Cerebellar cortex (tissue), 1 donor: ENCODE results near the gene TTC16.
A peak's percentile ranks its signal among the peaks of the same experiment; 100 is the strongest.

Source experiments
- DNase-seq: peaks from one replicate; pipeline ENCODE4 v3.0.0-alpha.2; 2015; ENCODE audit warnings: low spot score

Gene TTC16

DNA sequence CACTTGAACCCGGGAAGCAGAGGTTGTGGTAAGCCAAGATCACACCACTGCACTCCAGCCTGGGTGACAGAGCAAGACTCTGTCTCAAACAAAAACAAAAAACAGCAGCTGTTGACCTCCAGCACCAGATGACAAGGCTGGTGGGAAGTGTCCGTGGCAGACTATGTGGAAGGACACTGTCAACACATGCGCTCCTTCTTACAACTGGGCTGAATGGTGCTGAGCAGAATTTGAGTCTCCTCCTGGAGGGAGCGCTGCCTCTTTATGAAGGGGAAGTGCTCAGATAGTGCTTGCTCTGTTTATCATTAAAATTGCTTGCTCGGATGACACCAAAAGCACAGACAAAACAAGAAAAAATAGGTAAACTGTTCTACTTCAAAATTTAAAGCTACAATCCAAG, 18.3 kb upstream of the TTC16 start:
- no peak for DNase-seq

DNA sequence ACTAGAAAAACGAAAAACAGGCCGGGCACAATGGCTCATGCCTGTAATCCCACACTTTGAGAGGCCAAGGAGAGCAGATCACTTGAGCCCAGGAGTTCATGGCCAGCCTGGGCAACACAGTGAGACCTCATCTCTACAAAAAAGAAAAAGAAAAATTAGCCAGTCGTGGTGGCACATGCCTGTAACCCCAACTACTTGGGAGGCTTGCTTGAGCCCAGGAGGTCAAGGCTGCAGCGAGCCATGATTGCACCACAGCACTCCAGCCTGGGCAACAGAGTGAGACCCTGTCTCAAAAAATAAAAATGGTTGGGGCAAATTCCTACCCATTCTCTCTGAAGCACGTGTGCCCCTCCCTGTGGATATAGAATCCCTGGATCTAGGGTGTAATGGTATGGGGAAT, 17.5 kb upstream of the TTC16 start:
- DNase-seq = no peak

DNA sequence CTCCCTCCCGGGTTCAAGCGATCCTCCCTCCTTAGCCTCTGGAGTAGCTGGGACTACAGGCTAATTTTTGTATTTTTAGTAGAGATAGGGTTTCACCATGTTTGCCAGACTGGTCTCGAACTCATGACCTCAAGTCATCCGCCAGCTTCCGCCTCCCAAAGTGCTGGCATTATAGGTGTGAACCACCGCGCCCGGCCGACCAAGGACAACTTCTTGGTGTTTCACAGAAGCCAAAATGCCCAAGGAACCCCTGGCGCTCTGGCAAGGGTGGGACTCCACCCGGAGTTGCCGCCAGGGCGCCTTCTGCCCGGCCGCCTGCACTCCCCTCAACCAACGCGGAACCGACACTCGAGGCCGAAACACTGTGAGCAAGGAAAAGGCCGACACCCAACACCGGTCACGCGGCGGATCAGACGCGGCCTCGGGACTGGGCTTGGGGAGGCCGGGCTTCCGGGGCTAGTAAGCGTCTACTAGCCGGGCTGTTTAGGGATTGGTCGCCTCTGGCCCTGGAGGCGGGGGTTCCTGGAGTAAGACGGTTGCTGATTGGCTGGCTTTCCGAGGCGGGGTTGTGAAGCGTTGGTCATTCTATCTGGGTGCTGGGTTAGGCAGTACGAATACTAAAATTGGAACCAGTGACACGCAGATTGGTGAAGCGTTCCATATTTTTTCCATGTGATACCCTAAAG, 16.8 kb upstream of the TTC16 start:
- peak; percentile 99 for DNase-seq

DNA sequence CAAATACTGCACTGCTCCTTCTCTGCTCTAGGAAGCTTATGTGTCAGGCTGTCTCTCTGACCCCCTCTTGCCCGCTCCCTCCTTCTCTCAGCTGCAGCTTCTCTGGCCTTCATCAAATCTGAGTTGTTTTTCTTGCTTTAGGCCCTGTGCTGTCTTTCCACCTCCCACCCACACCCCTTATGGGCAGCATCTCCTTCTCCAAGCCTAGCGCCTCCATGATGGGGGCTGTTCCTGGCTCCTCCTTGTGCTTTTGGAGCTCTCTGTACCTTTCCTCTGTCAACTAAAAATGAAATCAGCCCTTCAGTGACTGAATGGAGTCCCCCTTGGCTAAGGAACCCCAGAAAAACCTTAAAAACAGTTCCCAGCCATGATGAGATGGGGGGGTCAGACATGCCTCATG, 15.7 kb upstream of the TTC16 start:
- DNase-seq = no peak

DNA sequence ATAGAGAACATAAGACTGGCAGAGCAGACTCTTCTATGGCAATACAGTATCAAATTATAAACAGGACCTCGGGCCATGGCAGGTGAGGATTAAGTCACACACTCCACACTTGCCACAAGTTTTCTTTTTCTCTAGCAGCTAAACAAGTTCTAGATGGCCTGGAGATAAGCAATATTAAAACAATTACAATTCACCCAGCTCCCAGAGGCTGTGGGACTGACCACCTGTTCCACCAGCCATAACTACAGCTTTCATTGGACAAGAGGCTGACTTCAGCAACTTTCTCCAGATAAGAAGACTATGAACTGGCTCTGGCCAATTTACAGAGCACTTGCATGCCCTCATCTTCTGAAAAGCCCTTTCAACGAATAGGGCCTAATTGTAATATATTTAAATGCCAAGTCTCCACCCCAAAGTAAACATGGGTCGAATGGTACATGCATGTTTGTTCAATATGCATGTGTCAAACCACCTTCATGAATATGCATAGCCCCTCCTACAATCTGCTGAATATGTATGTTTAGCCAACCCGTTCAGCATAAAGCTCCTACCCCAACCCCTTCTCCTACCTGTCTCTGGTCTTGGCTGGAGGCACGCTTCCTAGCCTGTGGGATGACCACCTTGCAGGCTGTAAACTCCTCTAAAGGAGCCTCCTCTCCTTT, 15.2 kb upstream of the TTC16 start:
- no peak for DNase-seq

DNA sequence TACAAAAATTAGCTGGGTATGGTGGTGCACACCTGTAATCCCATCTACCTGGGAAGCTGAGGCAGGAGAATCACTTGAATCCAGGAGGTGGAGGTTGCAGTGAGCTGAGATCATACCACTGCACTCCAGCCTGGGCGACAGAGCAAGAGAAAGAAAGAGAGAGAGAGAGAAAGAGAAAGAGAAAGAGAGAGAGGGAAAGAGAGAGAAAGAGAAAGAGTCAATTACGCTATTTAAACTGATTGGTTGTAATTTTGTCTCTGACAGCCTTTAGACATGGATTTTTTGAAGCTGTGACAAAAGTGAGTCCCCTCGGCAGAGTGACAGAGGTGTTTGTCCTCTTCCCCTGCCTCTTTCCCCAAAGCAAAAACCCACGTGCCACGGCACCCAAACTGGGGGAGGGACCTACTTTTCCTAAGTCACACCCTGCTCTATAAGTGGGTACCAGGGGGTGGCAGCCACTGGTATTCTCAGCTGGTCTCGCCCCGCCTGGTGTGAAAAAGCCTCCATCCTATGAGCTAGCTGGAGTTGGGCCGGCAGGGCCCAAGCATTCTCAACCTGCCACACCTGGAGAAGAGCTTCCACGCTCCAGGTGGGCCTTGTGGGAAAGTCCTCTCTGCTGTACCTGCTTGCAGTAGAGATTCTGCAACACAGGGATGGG, 12.5 kb upstream of the TTC16 start:
- DNase-seq = no peak

- DNase-seq = no peak
Measured at GRCh38 chr9:127705577-127706379, 10.1 kb upstream of the TTC16 start.

GRCh38 chr9:127706836-127707241, 9.0 kb upstream of the TTC16 start, which contains the start of gene CFAP157:
Gene CFAP157, plus strand, starts transcription at chr9:127706988. Its CDS starts 44 bp downstream, at chr9:127707032.
- DNase-seq = no peak

- no peak for DNase-seq
Measured at GRCh38 chr9:127707766-127708165, 8.1 kb upstream of the TTC16 start.

DNA sequence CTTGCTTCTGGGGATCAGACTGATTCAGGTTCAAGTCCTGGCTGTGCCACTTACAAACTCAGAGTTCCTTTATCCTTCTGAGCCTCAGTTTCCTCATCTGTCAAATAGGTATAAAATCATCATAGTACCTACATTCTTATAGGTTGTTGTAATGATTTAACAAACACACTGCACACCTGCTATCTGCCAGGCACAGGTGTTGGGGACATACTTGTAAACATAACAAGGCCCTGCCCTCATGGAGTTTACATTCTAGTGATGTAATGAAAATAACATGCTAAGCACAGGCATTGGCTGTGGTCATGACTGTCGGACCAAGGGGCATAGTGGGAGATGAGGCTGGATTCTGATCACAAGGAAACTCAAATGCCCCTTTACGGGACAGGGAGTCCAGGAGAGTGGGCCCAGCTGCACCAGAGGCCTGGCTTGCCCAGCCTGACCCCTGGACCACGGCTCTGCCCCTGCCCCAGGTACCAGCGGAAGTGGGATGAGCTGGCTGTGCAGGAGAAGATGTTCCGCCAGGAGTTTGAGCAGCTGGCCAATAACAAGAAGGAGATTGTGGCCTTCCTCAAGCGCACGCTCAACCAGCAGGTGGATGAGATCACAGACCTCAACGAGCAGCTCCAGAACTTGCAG, 6.8 kb upstream of the TTC16 start:
- no peak for DNase-seq

DNA sequence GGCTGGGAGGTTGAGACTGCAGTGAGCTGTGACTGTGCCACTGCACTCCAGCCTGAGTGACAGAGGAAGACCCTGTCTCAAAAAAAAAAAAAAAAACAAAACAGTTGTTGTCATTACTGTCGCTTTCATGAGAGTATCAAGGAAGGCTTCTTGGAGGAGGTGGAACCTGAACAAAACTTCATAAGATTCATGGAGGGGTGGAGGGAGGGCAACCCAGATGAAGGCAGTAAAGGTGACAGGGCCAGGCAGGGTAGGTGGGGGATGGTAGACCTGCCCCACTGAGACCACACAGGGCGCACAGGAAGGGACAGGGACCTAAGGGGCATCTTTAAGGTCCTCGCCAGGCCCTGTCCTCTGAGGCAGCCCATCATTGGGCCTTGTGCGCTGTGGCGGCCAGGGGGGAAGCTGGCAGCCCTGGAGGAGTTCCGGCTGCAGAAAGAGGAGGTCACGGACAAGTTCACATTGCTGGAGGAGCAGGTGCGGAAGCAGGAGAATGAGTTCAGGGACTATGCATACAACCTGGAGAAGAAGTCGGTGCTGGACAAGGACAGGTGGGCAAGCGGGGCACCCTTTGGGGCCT, 5.6 kb upstream of the TTC16 start:
- no peak for DNase-seq

GRCh38 chr9:127711226-127711701, 4.6 kb upstream of the TTC16 start:
- no peak for DNase-seq

DNA sequence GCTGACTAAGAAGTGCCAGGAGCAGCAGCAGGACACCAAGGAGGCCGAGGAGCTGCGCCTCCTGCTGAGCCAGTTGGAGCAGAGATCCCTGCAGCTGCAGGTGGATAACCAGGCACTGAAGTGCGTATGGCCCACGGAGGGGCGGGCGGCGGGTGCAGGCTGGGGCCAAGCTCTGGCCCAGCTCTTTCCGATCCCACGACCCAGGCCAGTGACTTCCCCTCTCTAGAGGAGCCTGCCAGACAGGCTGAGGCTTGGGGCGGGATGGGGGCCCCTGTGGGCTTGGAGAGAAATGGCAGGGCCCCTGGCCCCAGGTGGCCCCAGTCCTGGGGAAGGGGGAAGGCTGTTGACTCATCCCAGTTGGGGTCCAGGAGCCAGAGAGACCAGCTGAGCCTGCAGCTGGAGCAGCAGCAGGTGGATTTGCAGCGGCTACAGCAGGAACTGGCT, 4.0 kb upstream of the TTC16 start:
- DNase-seq = no peak

- no peak for DNase-seq
Measured at GRCh38 chr9:127712371-127712770, 3.5 kb upstream of the TTC16 start.

- DNase-seq = no peak
Measured at GRCh38 chr9:127712867-127713266, 3.0 kb upstream of the TTC16 start.

GRCh38 chr9:127714020-127714750, 1.7 kb upstream of the TTC16 start:
- DNase-seq = no peak

DNA sequence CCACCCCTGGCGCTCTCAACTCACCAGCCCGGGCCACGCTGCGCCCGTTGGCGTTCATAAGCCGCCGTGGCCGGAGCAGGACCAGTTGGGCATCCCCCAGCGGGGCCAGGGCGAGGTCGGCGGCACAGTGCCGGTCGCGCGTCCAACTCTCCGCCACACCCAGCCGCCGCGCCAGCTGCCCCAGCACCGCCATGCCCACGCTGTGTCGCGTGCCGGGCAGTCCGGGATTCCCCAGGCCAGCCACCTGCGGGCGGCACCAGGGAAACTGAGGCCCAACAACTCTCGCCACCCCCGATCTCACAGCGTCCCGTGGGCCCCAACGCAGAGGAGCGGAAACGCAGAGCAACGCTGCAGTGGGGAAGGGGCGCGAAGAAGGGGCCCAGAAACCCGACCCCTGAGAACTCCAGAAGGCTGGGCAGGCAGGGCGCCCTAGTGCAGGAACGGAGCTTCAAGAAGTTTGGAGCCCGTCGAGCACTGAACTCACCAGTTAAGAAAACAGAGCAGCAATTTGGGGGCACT, 869 bp upstream of the TTC16 start:
- no peak for DNase-seq

DNA sequence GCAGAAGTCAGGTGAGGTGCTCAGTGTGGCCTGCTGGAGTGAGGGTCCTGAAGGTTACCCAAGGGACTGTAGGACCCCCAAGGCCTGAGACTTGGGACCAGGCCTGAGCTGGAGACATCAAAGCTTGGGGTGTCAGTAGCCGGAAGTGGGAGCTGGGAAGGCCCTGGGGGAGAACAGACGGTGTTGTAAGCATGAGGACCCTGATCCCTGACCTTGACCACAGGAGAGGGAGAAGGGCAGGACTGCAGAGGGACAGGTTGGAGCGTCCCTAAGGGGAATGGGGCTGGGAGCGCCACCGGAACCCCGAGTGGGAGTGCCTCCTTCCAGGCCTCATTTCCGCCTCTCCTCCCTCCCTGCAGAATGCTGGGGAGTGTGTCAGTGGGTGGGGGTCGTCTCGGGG, 533 bp downstream of the TTC16 start:
- no peak for DNase-seq

DNA sequence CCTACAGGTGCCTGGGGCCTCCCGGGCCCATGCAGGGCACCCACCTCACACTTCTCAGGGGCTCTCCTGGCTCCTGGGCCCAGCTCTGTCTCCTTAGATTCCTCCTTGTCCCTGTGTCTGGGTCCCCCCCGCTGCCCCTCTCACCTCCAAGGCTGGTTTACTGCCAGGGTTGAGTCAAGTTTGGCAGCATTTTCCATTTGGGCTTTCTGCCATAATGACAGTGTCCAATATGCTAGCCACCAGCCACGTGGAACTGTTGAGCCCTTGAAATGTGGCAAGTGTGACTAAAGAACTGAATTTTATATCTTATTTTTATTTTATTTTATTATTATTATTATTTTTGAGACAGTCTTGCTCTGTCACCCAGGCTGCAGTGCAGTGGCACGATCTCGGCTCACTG, 1.9 kb downstream of the TTC16 start:
- DNase-seq = peak; percentile 66
